T-helper 1 cell treated with Interleukin-12 subunit alpha and Interleukin-12 subunit beta and Interleukin-4 antibody, amounts not matched to agents 30 μg/mL and 1 μg/mL, for 36 hours (primary cell): ENCODE results near the gene PLCG1.
"Not testable (repeated sequence)": the region's sequence is repeated elsewhere in the genome, so short reads cannot be mapped to it uniquely, and the experiment has no call there.

Experiments used
- H3K27ac Mint-ChIP-seq: one replicate; pipeline ENCODE4 v1.8.0; 2021; ENCODE audit warnings: mild to moderate bottlenecking, mixed read lengths
- H3K27me3 Mint-ChIP-seq: one replicate; pipeline ENCODE4 v1.8.0; 2021; ENCODE audit warnings: low read depth, mixed read lengths
- H3K36me3 Mint-ChIP-seq: one replicate; pipeline ENCODE4 v1.8.0; 2021; ENCODE audit warnings: low read depth, mixed read lengths
- H3K4me1 Mint-ChIP-seq: one replicate; pipeline ENCODE4 v1.8.0; 2021; ENCODE audit warnings: low read depth, mixed read lengths
- H3K4me3 Mint-ChIP-seq: one replicate; pipeline ENCODE4 v1.8.0; 2021; ENCODE audit warnings: mild to moderate bottlenecking, moderate library complexity, mixed read lengths
- H3K9me3 Mint-ChIP-seq: one replicate; pipeline ENCODE4 v1.8.0; 2021; ENCODE audit warnings: mixed read lengths

PLCG1 gene

DNA sequence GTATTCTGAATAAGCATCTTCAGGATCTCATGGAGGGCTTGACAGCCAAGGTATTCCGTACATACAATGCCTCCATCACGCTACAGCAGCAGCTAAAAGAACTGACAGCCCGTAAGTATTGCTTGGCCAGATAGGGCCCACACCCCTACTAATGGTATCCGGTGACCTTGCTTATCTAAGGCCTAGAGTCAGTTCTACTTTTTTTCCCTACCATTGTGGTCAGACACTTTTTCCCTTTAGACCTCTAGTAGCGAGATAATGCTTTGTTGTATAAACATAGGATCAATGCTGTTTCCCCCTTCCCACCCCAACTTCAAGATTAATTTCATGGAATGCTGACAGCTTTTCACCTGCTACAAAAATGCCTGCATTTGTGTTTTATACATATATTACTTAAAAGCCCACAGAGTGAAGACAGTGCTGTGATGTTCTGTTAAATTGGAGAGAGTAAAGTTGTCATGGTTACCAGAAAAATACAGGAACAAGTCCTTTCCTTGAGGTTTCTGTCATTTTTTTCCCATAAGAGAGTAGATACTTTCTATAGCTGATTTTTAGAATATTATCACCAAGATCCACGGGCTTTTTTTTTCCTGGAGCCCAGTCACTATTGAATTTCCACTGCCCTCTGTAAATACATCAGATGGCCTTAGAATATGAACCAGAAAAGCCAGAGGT lies 20.9 kb upstream of the PLCG1 start:
- Mint-ChIP-seq H3K9me3 (no peaks in the 10 kb centered on the region), H3K27ac (no peak overlapping the region), H3K4me1 (peaks cover 14% of the 10 kb centered on the region), H3K36me3 (peaks cover 61% of the 10 kb centered on the region), H3K27me3 (no peaks in the 10 kb centered on the region), H3K4me3 (no peak overlapping the region)

GRCh38 chr20:41118159-41118558 lies 19.2 kb upstream of the PLCG1 start:
- Mint-ChIP-seq H3K36me3 (peaks cover 60% of the 10 kb centered on the region), H3K4me1 (peaks cover 14% of the 10 kb centered on the region)
- H3K27ac Mint-ChIP-seq, H3K4me3 Mint-ChIP-seq, H3K27me3 Mint-ChIP-seq, H3K9me3 Mint-ChIP-seq: not testable (repeated sequence)

DNA sequence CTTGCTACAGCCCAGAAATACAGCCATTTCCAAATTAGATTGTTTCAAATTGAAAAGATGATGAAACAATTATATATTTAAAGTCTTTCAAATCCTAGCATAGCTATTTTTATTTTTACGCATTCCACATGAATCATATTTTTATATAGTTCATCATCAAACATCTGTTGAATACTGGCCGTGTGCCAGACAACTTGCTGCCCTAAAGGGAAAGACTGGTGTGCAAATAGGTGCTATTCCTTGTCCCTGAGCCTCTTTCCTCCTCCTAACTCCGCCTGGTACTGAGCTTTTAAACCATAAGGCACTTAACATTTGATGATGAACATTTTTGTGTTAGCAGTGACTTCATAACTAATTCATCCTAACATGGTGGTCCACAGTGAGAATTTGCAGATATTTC lies 18.7 kb upstream of the PLCG1 start:
- peaks cover 61% of the 10 kb centered on the region for H3K36me3 Mint-ChIP-seq
- no peak overlapping the region for H3K4me3 Mint-ChIP-seq
- no peak overlapping the region for H3K27ac Mint-ChIP-seq
- H3K27me3 Mint-ChIP-seq = no peaks in the 10 kb centered on the region
- peaks cover 14% of the 10 kb centered on the region for H3K4me1 Mint-ChIP-seq
- H3K9me3 Mint-ChIP-seq = no peaks in the 10 kb centered on the region

GRCh38 chr20:41119614-41120561 lies 17.5 kb upstream of the PLCG1 start:
- Mint-ChIP-seq H3K4me1 (peaks cover 14% of the 10 kb centered on the region), H3K36me3 (peaks cover 61% of the 10 kb centered on the region), H3K27me3 (no peaks in the 10 kb centered on the region), H3K27ac (peak overlapping the region; percentile 24), H3K9me3 (no peaks in the 10 kb centered on the region), H3K4me3 (no peak overlapping the region)

GRCh38 chr20:41121399-41121798 lies 15.9 kb upstream of the PLCG1 start:
- Mint-ChIP-seq H3K9me3 (no peaks in the 10 kb centered on the region), H3K4me1 (peaks cover 14% of the 10 kb centered on the region), H3K4me3 (no peak overlapping the region), H3K27ac (peak overlapping the region; percentile 64), H3K36me3 (peaks cover 65% of the 10 kb centered on the region), H3K27me3 (no peaks in the 10 kb centered on the region)

DNA sequence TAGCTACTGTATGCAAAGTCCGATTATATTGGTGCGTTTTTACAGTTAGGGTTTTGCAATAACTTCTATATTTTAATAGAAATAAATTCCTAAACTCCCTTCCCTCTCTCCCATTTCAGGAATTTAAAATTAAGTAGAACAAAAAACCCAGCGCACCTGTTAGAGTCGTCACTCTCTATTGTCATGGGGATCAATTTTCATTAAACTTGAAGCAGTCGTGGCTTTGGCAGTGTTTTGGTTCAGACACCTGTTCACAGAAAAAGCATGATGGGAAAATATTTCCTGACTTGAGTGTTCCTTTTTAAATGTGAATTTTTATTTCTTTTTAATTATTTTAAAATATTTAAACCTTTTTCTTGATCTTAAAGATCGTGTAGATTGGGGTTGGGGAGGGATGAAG lies 13.7 kb upstream of the PLCG1 start:
- Mint-ChIP-seq H3K36me3 (peaks cover 64% of the 10 kb centered on the region), H3K4me1 (peaks cover 14% of the 10 kb centered on the region), H3K27me3 (no peaks in the 10 kb centered on the region), H3K27ac (no peak overlapping the region), H3K9me3 (no peaks in the 10 kb centered on the region), H3K4me3 (no peak overlapping the region)

- Mint-ChIP-seq H3K9me3 (no peaks in the 10 kb centered on the region), H3K27ac (no peak overlapping the region), H3K27me3 (no peaks in the 10 kb centered on the region), H3K4me3 (no peak overlapping the region), H3K36me3 (peaks cover 63% of the 10 kb centered on the region), H3K4me1 (peaks cover 14% of the 10 kb centered on the region)
Observed at GRCh38 chr20:41124451-41125094, 12.8 kb upstream of the PLCG1 start.

GRCh38 chr20:41125530-41126457 lies 11.5 kb upstream of the PLCG1 start:
- Mint-ChIP-seq H3K27ac (no peak overlapping the region), H3K4me1 (peaks cover 10% of the 10 kb centered on the region), H3K27me3 (no peaks in the 10 kb centered on the region), H3K36me3 (peaks cover 60% of the 10 kb centered on the region), H3K4me3 (no peak overlapping the region), H3K9me3 (no peaks in the 10 kb centered on the region)

DNA sequence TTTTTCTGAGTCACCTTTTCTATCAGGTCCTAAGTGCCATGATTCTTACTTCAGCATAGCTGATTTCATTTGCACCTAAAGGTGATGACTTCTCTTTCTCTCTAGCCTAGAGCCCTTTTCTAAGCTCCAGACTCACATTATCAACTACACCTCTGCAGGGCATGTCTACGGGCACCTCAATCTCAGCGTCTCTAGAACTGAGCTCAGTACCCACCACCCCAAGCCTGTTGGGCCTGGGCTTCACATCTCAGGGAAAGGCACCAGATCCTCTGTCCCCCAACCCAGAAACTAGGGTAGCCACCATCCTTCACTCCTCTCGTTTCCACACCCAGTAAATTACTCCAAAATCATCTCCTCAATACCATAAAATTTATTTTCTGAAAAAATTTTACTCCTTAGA lies 10.6 kb upstream of the PLCG1 start:
- Mint-ChIP-seq H3K9me3 (no peaks in the 10 kb centered on the region), H3K4me1 (peaks cover 6% of the 10 kb centered on the region), H3K4me3 (no peak overlapping the region), H3K27me3 (no peaks in the 10 kb centered on the region), H3K27ac (no peak overlapping the region), H3K36me3 (peaks cover 51% of the 10 kb centered on the region)

- not testable (repeated sequence) for H3K27me3 Mint-ChIP-seq, H3K9me3 Mint-ChIP-seq, H3K4me3 Mint-ChIP-seq, H3K27ac Mint-ChIP-seq
- Mint-ChIP-seq H3K36me3 (peaks cover 39% of the 10 kb centered on the region), H3K4me1 (peaks cover 13% of the 10 kb centered on the region)
Observed at GRCh38 chr20:41128317-41128716, 9.0 kb upstream of the PLCG1 start.

GRCh38 chr20:41131594-41132387 lies 5.6 kb upstream of the PLCG1 start:
- peak overlapping the region; percentile 38 for H3K4me3 Mint-ChIP-seq
- H3K4me1 Mint-ChIP-seq = peaks cover 38% of the 10 kb centered on the region
- no peaks in the 10 kb centered on the region for H3K9me3 Mint-ChIP-seq
- H3K36me3 Mint-ChIP-seq = peaks cover 14% of the 10 kb centered on the region
- no peaks in the 10 kb centered on the region for H3K27me3 Mint-ChIP-seq
- H3K27ac Mint-ChIP-seq = peak overlapping the region; percentile 76

GRCh38 chr20:41132388-41132775 lies 5.0 kb upstream of the PLCG1 start:
- not testable (repeated sequence) for H3K27ac Mint-ChIP-seq, H3K4me3 Mint-ChIP-seq
- peaks cover 11% of the 10 kb centered on the region for H3K36me3 Mint-ChIP-seq

DNA sequence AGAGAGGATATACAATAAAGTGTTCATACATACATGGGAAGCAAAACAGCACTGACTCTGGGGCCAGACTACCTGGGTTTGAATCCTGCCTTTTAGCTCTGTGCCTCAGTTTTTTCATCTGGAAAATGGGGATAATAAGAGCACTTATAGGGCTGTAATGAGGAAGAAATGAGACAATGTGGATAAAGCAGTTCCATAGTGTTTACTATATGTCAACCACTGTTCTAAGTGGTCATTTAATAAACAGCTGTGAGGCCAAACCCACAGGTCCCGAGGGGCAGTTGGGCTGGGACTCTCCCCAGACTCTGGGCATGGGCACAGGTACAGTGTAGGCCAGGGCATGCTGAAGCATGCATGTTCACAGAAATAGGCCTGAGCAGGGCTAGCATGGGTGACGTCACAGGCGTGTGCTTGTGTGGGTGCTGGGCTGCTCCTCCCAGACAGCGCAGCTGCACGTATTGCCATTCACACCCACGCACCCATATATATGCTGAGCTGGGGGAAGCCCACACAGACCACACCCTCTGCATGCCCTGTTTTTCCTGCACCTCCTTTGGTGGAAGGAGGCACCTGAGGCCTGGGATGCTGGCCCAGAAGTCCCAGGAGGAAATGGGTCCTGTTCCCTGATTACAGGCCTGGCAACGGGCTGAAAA lies 3.5 kb upstream of the PLCG1 start:
- H3K36me3 Mint-ChIP-seq = peaks cover 13% of the 10 kb centered on the region
- no peak overlapping the region for H3K4me3 Mint-ChIP-seq
- H3K4me1 Mint-ChIP-seq = peaks cover 41% of the 10 kb centered on the region
- no peaks in the 10 kb centered on the region for H3K9me3 Mint-ChIP-seq
- H3K27me3 Mint-ChIP-seq = no peaks in the 10 kb centered on the region
- H3K27ac Mint-ChIP-seq = peak overlapping the region; percentile 68

More at GRCh38 chr20:41132388-41132775, 5.0 kb upstream of the PLCG1 start:
- not testable (repeated sequence) for H3K9me3 Mint-ChIP-seq, H3K27me3 Mint-ChIP-seq
- peaks cover 38% of the 10 kb centered on the region for H3K4me1 Mint-ChIP-seq
